ENCODE results near the gene NOL4L. TPM values are rescaled to one million over a fixed set of nuclear protein-coding genes. Genes with fewer than 3 reads are reported as not detected.

The NOL4L gene
- total RNA-seq, 4 donors from 2014 or later, result 18.5 to 29.9 (median 24.8) TPM

DNA sequence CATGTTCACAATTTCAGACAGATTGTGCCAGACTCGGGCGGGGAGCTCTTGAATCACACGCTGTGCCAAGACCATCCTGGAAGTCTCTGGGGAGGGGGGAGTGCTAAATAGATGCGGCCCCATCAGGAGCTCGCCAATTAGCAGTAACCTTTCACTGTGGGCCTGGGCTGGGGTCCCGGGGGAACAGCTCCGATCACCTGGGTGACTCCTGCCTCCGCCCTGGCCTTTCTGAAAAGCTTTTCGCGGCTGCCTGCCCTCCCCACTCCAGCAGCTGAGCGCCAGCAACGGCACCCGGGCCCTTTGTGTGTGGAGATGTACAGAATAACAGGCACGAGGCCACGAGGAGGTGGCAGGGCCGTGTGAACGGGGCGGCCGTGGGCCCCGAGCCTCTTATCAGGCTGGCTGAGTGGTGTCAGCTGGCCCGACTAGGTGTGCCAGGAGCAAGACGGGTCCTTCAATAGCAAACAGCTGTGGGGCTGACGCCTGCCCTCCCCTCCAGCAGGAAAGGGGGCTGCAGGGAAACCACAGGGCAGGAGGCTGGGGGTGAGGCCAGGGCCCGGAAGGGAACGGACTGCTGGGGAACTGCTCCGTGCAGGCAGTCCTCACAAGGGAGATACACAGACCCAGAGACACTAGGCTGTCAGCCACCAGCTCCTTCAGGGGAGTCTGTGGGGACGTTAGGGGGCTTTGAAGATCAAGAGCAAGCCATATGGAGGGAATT is 56.8 kb downstream of the NOL4L start:
- no peak for TF ChIP-seq POLR2A (IDR thresholded peaks at IDR 0.05)
- TF ChIP-seq CTCF (IDR thresholded peaks at IDR 0.05), result no peak
- H3K4me3 ChIP-seq (replicated peaks in 1 of 3), result no peak overlapping the region
- no peak overlapping the region for H3K27ac ChIP-seq
- intact Hi-C loops (cut with DNase I), result loop anchor here (10.0 kb wide), 1 partner anchor 256 kb away; no protein-coding TSS in a partner anchor
- 41 to 46% methylated on average over 19 to 23 of the region's 27 CpGs for WGBS, 2 donors
- DNase-seq, result peak; percentile 49 to 54
- H3K9me3 ChIP-seq, result no peaks in the 10 kb centered on the region
- no peaks in the 10 kb centered on the region for H3K36me3 ChIP-seq
- no peaks in the 10 kb centered on the region for H3K27me3 ChIP-seq
- peaks cover 0 to 13% of the 10 kb centered on the region in 2 donors for H3K4me1 ChIP-seq

- intact Hi-C loops (cut with DNase I), result loop anchor here (10.0 kb wide), 1 partner anchor 257 kb away; no protein-coding TSS in a partner anchor
- H3K27me3 ChIP-seq, result no peaks in the 10 kb centered on the region
- no peak overlapping the region for H3K4me3 ChIP-seq (replicated peaks in 1 of 3)
- no peaks in the 10 kb centered on the region for H3K9me3 ChIP-seq
- H3K27ac ChIP-seq, result no peak overlapping the region
- H3K4me1 ChIP-seq, result peaks cover 0 to 13% of the 10 kb centered on the region in 2 donors
- no peaks in the 10 kb centered on the region for H3K36me3 ChIP-seq
- TF ChIP-seq POLR2A (IDR thresholded peaks at IDR 0.05) (no peak), CTCF (IDR thresholded peaks at IDR 0.05) (no peak)
- DNase-seq, result peak; percentile 41 to 43
- 46 to 56% methylated on average over 21 to 24 of the region's 24 CpGs for WGBS, 2 donors
Observed at GRCh38 chr20:32527447-32528055, 57.6 kb downstream of the NOL4L start.

GRCh38 chr20:32527052-32527446 is 58.1 kb downstream of the NOL4L start:
- Histone ChIP-seq H3K9me3 (no peaks in the 10 kb centered on the region), H3K36me3 (no peaks in the 10 kb centered on the region), H3K27me3 (no peaks in the 10 kb centered on the region), H3K27ac (no peak overlapping the region), H3K4me3 (replicated peaks in 1 of 3) (no peak overlapping the region), H3K4me1 (peaks cover 0 to 13% of the 10 kb centered on the region in 2 donors)
- WGBS, 2 donors, result 83 to 89% methylated on average over 5 of the region's 5 CpGs
- TF ChIP-seq POLR2A (IDR thresholded peaks at IDR 0.05), result no peak
- no peak for TF ChIP-seq CTCF (IDR thresholded peaks at IDR 0.05)
- no peak for DNase-seq
- intact Hi-C loops (cut with DNase I), result loop anchor here (10.0 kb wide), 1 partner anchor 258 kb away; no protein-coding TSS in a partner anchor

- H3K27me3 ChIP-seq, result no peaks in the 10 kb centered on the region
- H3K9me3 ChIP-seq, result no peaks in the 10 kb centered on the region
- H3K36me3 ChIP-seq, result no peaks in the 10 kb centered on the region
- no peak for DNase-seq
- WGBS, 2 donors, result 88 to 93% methylated on average over 3 to 4 of the region's 4 CpGs
- H3K27ac ChIP-seq, result no peak overlapping the region
- peaks cover 0 to 13% of the 10 kb centered on the region in 2 donors for H3K4me1 ChIP-seq
- intact Hi-C loops (cut with DNase I), result loop anchor here (10.0 kb wide), 1 partner anchor 258 kb away; no protein-coding TSS in a partner anchor
- no peak overlapping the region for H3K4me3 ChIP-seq (replicated peaks in 1 of 3)
- no peak for TF ChIP-seq CTCF (IDR thresholded peaks at IDR 0.05)
- no peak for TF ChIP-seq POLR2A (IDR thresholded peaks at IDR 0.05)
Observed at GRCh38 chr20:32526541-32526940, 58.6 kb downstream of the NOL4L start.

DNA sequence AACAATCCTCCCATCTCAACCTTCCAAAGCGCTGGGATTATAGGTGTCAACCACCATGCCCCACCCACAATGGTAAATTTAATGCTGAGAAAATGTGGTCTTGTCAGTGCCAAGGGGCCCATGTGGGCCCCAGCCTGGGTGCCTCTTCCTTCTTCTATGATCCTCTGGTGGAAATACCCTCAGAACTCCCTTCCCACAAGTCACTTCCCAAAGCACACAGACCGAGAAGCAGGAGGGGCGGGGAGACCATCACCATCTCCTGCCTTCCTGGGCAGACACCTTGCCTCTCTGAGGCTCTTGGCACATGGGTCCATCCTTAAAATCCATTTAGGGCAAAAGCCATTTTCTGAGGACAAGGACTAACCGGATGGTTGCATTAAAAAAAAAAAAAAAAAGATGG is 59.0 kb downstream of the NOL4L start:
- Histone ChIP-seq H3K9me3 (no peaks in the 10 kb centered on the region), H3K27me3 (no peaks in the 10 kb centered on the region), H3K4me1 (peaks cover 0 to 13% of the 10 kb centered on the region in 2 donors), H3K4me3 (replicated peaks in 1 of 3) (no peak overlapping the region), H3K27ac (no peak overlapping the region), H3K36me3 (no peaks in the 10 kb centered on the region)
- DNase-seq, result no peak
- no peak for TF ChIP-seq CTCF (IDR thresholded peaks at IDR 0.05)
- no peak for TF ChIP-seq POLR2A (IDR thresholded peaks at IDR 0.05)
- intact Hi-C loops (cut with DNase I), result loop anchor here (10.0 kb wide), 1 partner anchor 259 kb away; no protein-coding TSS in a partner anchor
- WGBS, 2 donors, result 96 to 100% methylated on average over 4 of the region's 4 CpGs

Measured in thyroid gland (tissue), 4 donors.